PC-3 (cell line): Measurements from ENCODE around the gene ZNF768.

ENCODE experiments used
- CTCF ChIP-seq: fragments of 300-600 bp; sonication (generic); conservative IDR thresholded peaks from 2 replicates; pipeline ENCODE4 v1.5.1; 2017; ENCODE audit warnings: antibody characterized with exemption, low read depth, mild to moderate bottlenecking, low read length
- EZH2 ChIP-seq: fragments of 300-600 bp; sonication (generic); IDR thresholded peaks from one replicate; pipeline ENCODE4 v1.6.1; 2017; ENCODE audit warnings: antibody characterized with exemption, mild to moderate bottlenecking, low read length; ENCODE audit not compliant: unreplicated experiment

- TF ChIP-seq CTCF (no peak), EZH2 (no peak)
Measured at GRCh38 chr16:30535106-30535776, 8.9 kb upstream of the ZNF768 start.
